Keratinocyte (primary cell): ENCODE results near the gene HEBP2. TPM values are rescaled to one million over a fixed set of nuclear protein-coding genes. Genes with fewer than 3 reads are reported as not detected.
"Not testable (repeated sequence)": the region's sequence is repeated elsewhere in the genome, so short reads cannot be mapped to it uniquely, and the experiment has no call there.

Experiments
- DNase-seq: peaks from one replicate; pipeline ENCODE4 v3.0.0-alpha.2; 2011; ENCODE audit warnings: low read depth, missing footprints, low spot score
- FAIRE-seq: peaks from 2 replicates; lab custom pipeline; 2011; peaks lifted over from hg19 to GRCh38; lab: Jason Lieb, UNC
- H2AFZ ChIP-seq: 2 replicates; pipeline ENCODE4 v1.6.0; 2012; ENCODE audit warnings: low read length, control low read depth, inconsistent platforms; ENCODE audit not compliant: control insufficient read depth
- H3K27ac ChIP-seq: 2 replicates; pipeline ENCODE4 v1.5.1; 2011; ENCODE audit warnings: low read length; ENCODE audit not compliant: control insufficient read depth, insufficient read depth
- H3K27me3 ChIP-seq: 3 replicates; pipeline ENCODE4 v1.6.0; 2011; ENCODE audit warnings: low read length; ENCODE audit not compliant: control insufficient read depth, insufficient read depth; ENCODE audit errors: extremely low read depth
- H3K36me3 ChIP-seq, 2 experiments: 2 replicates in 1 of 2; 3 replicates in 1 of 2; pipeline ENCODE4 v1.5.1; 2011; ENCODE audit warnings: low read length in 2 of 2, mild to moderate bottlenecking in 1 of 2; ENCODE audit not compliant: control insufficient read depth in 2 of 2, insufficient read depth in 2 of 2; ENCODE audit errors: extremely low read depth in 1 of 2
- H3K4me1 ChIP-seq: 3 replicates; pipeline ENCODE4 v1.5.1; 2011; ENCODE audit warnings: low read length; ENCODE audit not compliant: control insufficient read depth, insufficient read depth; ENCODE audit errors: extremely low read depth
- H3K4me2 ChIP-seq: 3 replicates; pipeline ENCODE4 v1.6.0; 2011; ENCODE audit warnings: low read depth, low read length; ENCODE audit not compliant: control insufficient read depth, insufficient read depth; ENCODE audit errors: extremely low read depth
- H3K4me3 ChIP-seq, 3 experiments: fragments of 200-600 bp in 1 of 3; sonication (generic) in 1 of 3; 2 replicates in 2 of 3; 3 replicates in 1 of 3; pipeline ENCODE4 v1.5.1; 2011 to 2016; ENCODE audit warnings: low read length in 3 of 3, mild to moderate bottlenecking in 3 of 3, control low read depth in 2 of 3, inconsistent platforms in 1 of 3, low read depth in 1 of 3, mixed read lengths in 1 of 3, mixed run types in 1 of 3, moderate library complexity in 1 of 3; ENCODE audit not compliant: control insufficient read depth in 2 of 3, insufficient read depth in 2 of 3; ENCODE audit errors: extremely low read depth in 1 of 3
- H3K79me2 ChIP-seq: 2 replicates; pipeline ENCODE4 v1.6.0; 2012; ENCODE audit warnings: low read length; ENCODE audit not compliant: control insufficient read depth, insufficient read depth
- H3K9ac ChIP-seq: 3 replicates; pipeline ENCODE4 v1.6.0; 2011; ENCODE audit warnings: low read length; ENCODE audit not compliant: control insufficient read depth, insufficient read depth; ENCODE audit errors: extremely low read depth
- H3K9me1 ChIP-seq: 3 replicates; pipeline ENCODE4 v1.6.0; 2011; ENCODE audit warnings: low read length; ENCODE audit not compliant: control insufficient read depth, insufficient read depth; ENCODE audit errors: extremely low read depth
- H3K9me3 ChIP-seq: 2 replicates; pipeline ENCODE4 v1.5.1; 2012; ENCODE audit warnings: low read depth, low read length; ENCODE audit not compliant: control insufficient read depth
- H4K20me1 ChIP-seq: 3 replicates; pipeline ENCODE4 v1.6.0; 2011; ENCODE audit warnings: low read length; ENCODE audit not compliant: control insufficient read depth, insufficient read depth; ENCODE audit errors: extremely low read depth
- CTCF ChIP-seq, 3 experiments: IDR thresholded peaks in 1 of 3; conservative IDR thresholded peaks in 1 of 3; optimal IDR thresholded peaks in 1 of 3; 2 replicates in 2 of 3; 3 replicates in 1 of 3; pipeline versions ENCODE3 to v1.5.1; 2011; ENCODE audit warnings: low read length in 3 of 3, mild to moderate bottlenecking in 3 of 3, moderate library complexity in 2 of 3, control low read depth in 1 of 3, inconsistent platforms in 1 of 3; ENCODE audit not compliant: insufficient read depth in 2 of 3; ENCODE audit errors: extremely low read depth in 1 of 3
- EZH2 ChIP-seq: IDR thresholded peaks from one replicate; pipeline ENCODE4 v1.6.1; 2012; ENCODE audit warnings: inconsistent platforms, mild to moderate bottlenecking, low read length, moderate library complexity
- dilution Hi-C: fragments of 300-500 bp; cut with MboI; formaldehyde crosslinking; loops from one replicate; pipeline ENCODE4 v1.7.0; 2020; ENCODE audit warnings: low sequenced_read_pairs; ENCODE audit not compliant: extremely low pct_ligation_motif_present
- polyA minus RNA-seq, 3 experiments: library from RNA; depleted of rRNA, polyadenylated mRNA; stranded (reverse); fragments of >200 nt; gene quantifications; 1 replicate in 1 of 3; 2 replicates in 1 of 3; 3 replicates in 1 of 3; pipeline ENCODE4 v1.2.3, GENCODE V29; 2011
- polyA plus RNA-seq, 5 experiments: library from polyadenylated mRNA; depleted of rRNA in 3 of 5; stranded (reverse) in 3 of 5; stranded (forward) in 1 of 5; unstranded in 1 of 5; fragments of >200 nt; gene quantifications; 1 replicate in 1 of 5; 2 replicates in 3 of 5; 3 replicates in 1 of 5; pipeline versions ENCODE4 v1.2.1 to v1.2.3, GENCODE V29; 2011 to 2012; ENCODE audit warnings: missing spikeins in 2 of 5, low read depth in 1 of 5, low replicate concordance in 1 of 5

The HEBP2 gene
- 13.2 to 41.9 TPM (median 25.8 TPM) in 3 replicates for polyA plus RNA-seq
- polyA plus RNA-seq (2011; ENCODE audit: low read depth) = 295 TPM
- polyA plus RNA-seq (2011; cell fraction: cytosol; rRNA removed) = 17.3 and 22.5 TPM in 2 replicates
- 7.0 and 9.8 TPM in 2 replicates for polyA plus RNA-seq (2011; cell fraction: nucleus; rRNA removed)
- 41.6 and 79.2 TPM in 2 replicates for polyA plus RNA-seq (2012; ENCODE audit: low replicate concordance)
- 1.7 to 4.7 TPM (median 4.7 TPM) in 3 replicates for polyA minus RNA-seq
- 19.8 TPM for polyA minus RNA-seq (2011; cell fraction: cytosol; rRNA and poly(A)+ RNA removed)
- polyA minus RNA-seq (2011; cell fraction: nucleus; rRNA and poly(A)+ RNA removed) = 1.9 and 2.9 TPM in 2 replicates

GRCh38 chr6:138403801-138404665 lies at the start of gene HEBP2:
Gene HEBP2, plus strand, starts transcription at chr6:138404223. Its CDS starts 273 bp downstream, at chr6:138404496.
- Histone ChIP-seq H3K4me3 (peak within 1 kb of the TSS; percentile 62 to 89 (median 88)), H2AFZ (peak within 1 kb of the TSS; percentile 96), H3K9ac (peak within 1 kb of the TSS; percentile 95), H4K20me1 (no peaks in the 10 kb centered on the region), H3K4me2 (peak within 1 kb of the TSS; percentile 100), H3K9me3 (no peaks in the 10 kb centered on the region), H3K36me3 (peaks cover 14 to 29% of the 10 kb centered on the region in 2 experiments), H3K9me1 (no peaks in the 10 kb centered on the region), H3K27ac (peak within 1 kb of the TSS; percentile 92), H3K79me2 (no peaks in the 10 kb centered on the region), H3K4me1 (peaks cover 8% of the 10 kb centered on the region), H3K27me3 (peaks cover 3% of the 10 kb centered on the region)
- DNase-seq (peak; percentile 59), FAIRE-seq (no peak)
- dilution Hi-C loops = no loop called here
- peak in 2 of 3 experiments; percentile 18 to 53 for TF ChIP-seq CTCF (optimal IDR thresholded peaks at IDR 0.05 in 1 of 3, IDR thresholded peaks at IDR 0.05 in 1 of 3, conservative IDR thresholded peaks at IDR 0.05 in 1 of 3; ENCODE audit: extremely low read depth in 1 of 3, insufficient read depth in 2 of 3, low read length in 3 of 3)
- TF ChIP-seq EZH2 = no peak

- Histone ChIP-seq H4K20me1 (no peaks in the 10 kb centered on the region), H3K9ac (no peak overlapping the region), H3K4me2 (no peak overlapping the region), H3K27ac (no peak overlapping the region), H3K79me2 (no peaks in the 10 kb centered on the region), H3K27me3 (no peaks in the 10 kb centered on the region), H2AFZ (no peak overlapping the region), H3K4me1 (no peaks in the 10 kb centered on the region), H3K9me1 (no peaks in the 10 kb centered on the region), H3K36me3 (no peaks in the 10 kb centered on the region), H3K9me3 (no peaks in the 10 kb centered on the region), H3K4me3 (no peak overlapping the region)
- dilution Hi-C loops = no loop called here
- no peak for TF ChIP-seq CTCF (optimal IDR thresholded peaks at IDR 0.05 in 1 of 3, IDR thresholded peaks at IDR 0.05 in 1 of 3, conservative IDR thresholded peaks at IDR 0.05 in 1 of 3; ENCODE audit: extremely low read depth in 1 of 3, insufficient read depth in 2 of 3, low read length in 3 of 3)
- TF ChIP-seq EZH2 = no peak
- FAIRE-seq (no peak), DNase-seq (no peak)
Measured at GRCh38 chr6:138357928-138358327, 46.1 kb upstream of the HEBP2 start.

GRCh38 chr6:138368684-138369083 lies 35.3 kb upstream of the HEBP2 start:
- H4K20me1 ChIP-seq, H3K9me3 ChIP-seq, H2AFZ ChIP-seq, H3K9ac ChIP-seq, H3K36me3 ChIP-seq, H3K27me3 ChIP-seq, FAIRE-seq, H3K9me1 ChIP-seq, H3K4me2 ChIP-seq, H3K27ac ChIP-seq, H3K4me3 ChIP-seq, DNase-seq, dilution Hi-C loops, H3K4me1 ChIP-seq, H3K79me2 ChIP-seq: not testable (repeated sequence)
